AG10803 (cell line): ENCODE data around the gene MPI.

ENCODE experiments used
- DNase-seq: peaks from one replicate; pipeline ENCODE4 v3.0.0; 2010; ENCODE audit warnings: low read depth
- H3K4me3 ChIP-seq: 2 replicates; pipeline ENCODE4 v1.5.1; 2011; ENCODE audit warnings: mild to moderate bottlenecking, low read length, control low read depth
- TF ChIP-seq, protein P1 (sequence below): conservative IDR thresholded peaks from 2 replicates; pipeline ENCODE4 v1.5.1; 2011; ENCODE audit warnings: mild to moderate bottlenecking, low read length, control low read depth, inconsistent platforms

Gene MPI

GRCh38 chr15:74937272-74937589 is 47.4 kb downstream of the MPI start:
- DNase-seq: no peak

DNA sequence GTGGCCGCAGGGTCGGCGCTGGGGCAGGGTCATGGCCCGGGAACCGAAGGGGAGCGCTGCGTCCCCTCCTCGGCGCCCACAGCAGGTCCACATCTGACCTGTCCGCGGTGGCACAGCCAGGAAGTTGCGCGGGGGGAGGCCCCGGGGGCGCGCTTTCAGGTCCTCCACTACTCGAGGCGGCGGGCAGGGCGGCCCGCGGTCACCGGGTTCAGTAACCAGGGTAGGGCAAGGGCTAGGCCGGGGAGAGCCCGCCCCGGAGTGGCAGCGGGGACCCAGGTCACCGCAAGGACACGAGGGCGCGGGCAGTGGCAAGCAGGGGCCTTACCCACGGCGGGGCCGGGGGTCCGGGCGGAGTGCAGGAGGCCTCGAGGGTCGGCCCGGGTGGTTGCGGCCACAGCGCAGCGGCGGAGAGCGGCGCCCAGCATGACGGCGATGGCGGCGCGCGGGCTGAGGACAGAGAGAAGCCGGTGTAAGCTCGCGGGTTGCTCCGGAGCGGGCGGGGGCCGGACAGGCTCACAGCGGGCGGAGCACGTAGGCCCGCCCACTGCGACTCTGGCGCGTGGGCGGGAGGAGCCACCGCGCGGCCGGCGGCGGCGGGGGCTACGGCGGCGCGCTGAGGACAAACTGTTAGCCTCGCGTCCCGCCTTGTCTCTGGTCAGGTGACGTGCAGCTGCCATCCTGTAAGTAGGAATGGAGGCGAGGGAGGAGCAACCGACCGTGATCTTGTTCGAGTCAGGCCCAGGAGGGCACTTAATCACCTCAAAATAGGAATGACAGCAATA is 47.9 kb downstream of the MPI start, which contains the start of gene COX5A:
Gene COX5A, minus strand, starts transcription at position 484 of the 782 bp plus-strand sequence. Its CDS starts 59 bp downstream, at position 425.
- H3K4me3 ChIP-seq: peak within 1 kb of the TSS; percentile 78
- TF ChIP-seq, protein P1, sequence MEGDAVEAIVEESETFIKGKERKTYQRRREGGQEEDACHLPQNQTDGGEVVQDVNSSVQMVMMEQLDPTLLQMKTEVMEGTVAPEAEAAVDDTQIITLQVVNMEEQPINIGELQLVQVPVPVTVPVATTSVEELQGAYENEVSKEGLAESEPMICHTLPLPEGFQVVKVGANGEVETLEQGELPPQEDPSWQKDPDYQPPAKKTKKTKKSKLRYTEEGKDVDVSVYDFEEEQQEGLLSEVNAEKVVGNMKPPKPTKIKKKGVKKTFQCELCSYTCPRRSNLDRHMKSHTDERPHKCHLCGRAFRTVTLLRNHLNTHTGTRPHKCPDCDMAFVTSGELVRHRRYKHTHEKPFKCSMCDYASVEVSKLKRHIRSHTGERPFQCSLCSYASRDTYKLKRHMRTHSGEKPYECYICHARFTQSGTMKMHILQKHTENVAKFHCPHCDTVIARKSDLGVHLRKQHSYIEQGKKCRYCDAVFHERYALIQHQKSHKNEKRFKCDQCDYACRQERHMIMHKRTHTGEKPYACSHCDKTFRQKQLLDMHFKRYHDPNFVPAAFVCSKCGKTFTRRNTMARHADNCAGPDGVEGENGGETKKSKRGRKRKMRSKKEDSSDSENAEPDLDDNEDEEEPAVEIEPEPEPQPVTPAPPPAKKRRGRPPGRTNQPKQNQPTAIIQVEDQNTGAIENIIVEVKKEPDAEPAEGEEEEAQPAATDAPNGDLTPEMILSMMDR: no peak
- peak; percentile 97 for DNase-seq

More at GRCh38 chr15:74937272-74937589, 47.4 kb downstream of the MPI start:
- TF ChIP-seq, protein P1: no peak
- H3K4me3 ChIP-seq: peak overlapping the region; percentile 78

- TF ChIP-seq, protein P1: peak; percentile 99
- H3K4me3 ChIP-seq: no peak overlapping the region
- peak; percentile 64 for DNase-seq
Observed at GRCh38 chr15:74950078-74950908, 60.5 kb downstream of the MPI start.

GRCh38 chr15:74951006-74951405 is 61.2 kb downstream of the MPI start:
- TF ChIP-seq, protein P1: no peak
- no peak for DNase-seq
- H3K4me3 ChIP-seq: no peak overlapping the region
